Osteocyte (in vitro differentiated cells): ENCODE measurements around the gene PCBP2. TPM values are rescaled to one million over a fixed set of nuclear protein-coding genes. Genes with fewer than 3 reads are reported as not detected.

Source experiments
- DNase-seq: peaks from one replicate; pipeline ENCODE4 v3.0.0; 2021; ENCODE audit warnings: mixed read lengths; ENCODE audit not compliant: unreplicated experiment; ENCODE audit errors: extremely low spot score
- H3K27ac Mint-ChIP-seq: one replicate; pipeline ENCODE4 v1.8.0; 2021; ENCODE audit warnings: mild to moderate bottlenecking, mixed read lengths; ENCODE audit not compliant: unreplicated experiment
- H3K27me3 Mint-ChIP-seq: one replicate; pipeline ENCODE4 v1.8.0; 2021; ENCODE audit warnings: mixed read lengths; ENCODE audit not compliant: unreplicated experiment
- H3K36me3 Mint-ChIP-seq: one replicate; pipeline ENCODE4 v1.8.0; 2021; ENCODE audit warnings: mixed read lengths; ENCODE audit not compliant: unreplicated experiment
- H3K4me1 Mint-ChIP-seq: one replicate; pipeline ENCODE4 v1.8.0; 2021; ENCODE audit warnings: mixed read lengths; ENCODE audit not compliant: unreplicated experiment
- H3K4me3 Mint-ChIP-seq: one replicate; pipeline ENCODE4 v1.8.0; 2021; ENCODE audit warnings: mild to moderate bottlenecking, moderate library complexity, mixed read lengths; ENCODE audit not compliant: unreplicated experiment
- H3K9me3 Mint-ChIP-seq: one replicate; pipeline ENCODE4 v1.8.0; 2021; ENCODE audit warnings: mixed read lengths; ENCODE audit not compliant: unreplicated experiment
- CTCF ChIP-seq: fragments of 200-600 bp; sonication (generic); IDR thresholded peaks from 2 replicates; pipeline ENCODE4 v1.5.0; 2021; ENCODE audit warnings: antibody characterized with exemption, mild to moderate bottlenecking, moderate library complexity
- total RNA-seq: library from RNA; stranded (reverse); gene quantifications from 2 replicates; pipeline ENCODE4 v1.2.1, GENCODE V29; 2021

PCBP2 gene
- total RNA-seq, 1 donor from 2014 or later: 984 TPM

GRCh38 chr12:53523131-53523530, 71.2 kb downstream of the PCBP2 start:
- H3K27me3 Mint-ChIP-seq: no peaks in the 10 kb centered on the region

GRCh38 chr12:53524476-53524875, 72.6 kb downstream of the PCBP2 start:
- DNase-seq: no peak
- Mint-ChIP-seq H3K9me3 (no peaks in the 10 kb centered on the region), H3K4me3 (no peak overlapping the region), H3K36me3 (peaks cover 42% of the 10 kb centered on the region), H3K27ac (no peak overlapping the region), H3K27me3 (no peaks in the 10 kb centered on the region), H3K4me1 (no peaks in the 10 kb centered on the region)
- TF ChIP-seq CTCF: no peak

More at GRCh38 chr12:53523131-53523530, 71.2 kb downstream of the PCBP2 start:
- no peaks in the 10 kb centered on the region for H3K9me3 Mint-ChIP-seq
- peaks cover 44% of the 10 kb centered on the region for H3K36me3 Mint-ChIP-seq
- no peak for TF ChIP-seq CTCF
- DNase-seq: no peak
- H3K27ac Mint-ChIP-seq: no peak overlapping the region
- H3K4me1 Mint-ChIP-seq: no peaks in the 10 kb centered on the region
- no peak overlapping the region for H3K4me3 Mint-ChIP-seq

GRCh38 chr12:53530061-53530460, 78.2 kb downstream of the PCBP2 start:
- Mint-ChIP-seq H3K36me3 (peaks cover 35% of the 10 kb centered on the region), H3K27me3 (no peaks in the 10 kb centered on the region), H3K27ac (no peak overlapping the region), H3K9me3 (no peaks in the 10 kb centered on the region), H3K4me3 (no peak overlapping the region), H3K4me1 (no peaks in the 10 kb centered on the region)
- TF ChIP-seq CTCF: no peak
- no peak for DNase-seq

Other genes with a start within 250 kb of the PCBP2 start
- 0.83 TPM in 1 of 2 replicates, not detected in the other for gene ITGB7, start 244.9 kb upstream of the PCBP2 start, total RNA-seq
- 31.6 and 34.9 TPM in 2 replicates for gene RARG, start 219.9 kb upstream of the PCBP2 start, total RNA-seq
- gene ESPL1, start 183.8 kb upstream of the PCBP2 start, total RNA-seq: 7.6 and 8.6 TPM in 2 replicates
- 394 and 396 TPM in 2 replicates for gene PFDN5, start 156.6 kb upstream of the PCBP2 start, total RNA-seq
- 72.5 and 80.5 TPM in 2 replicates for gene MYG1, start 152.4 kb upstream of the PCBP2 start, total RNA-seq
- 66.3 and 72.8 TPM in 2 replicates for gene AAAS, start 130.5 kb upstream of the PCBP2 start, total RNA-seq
- gene SP7, start 115.7 kb upstream of the PCBP2 start, total RNA-seq: not detected in 2 replicates
- 77.0 and 83.3 TPM in 2 replicates for gene SP1, start 71.9 kb upstream of the PCBP2 start, total RNA-seq
- gene AMHR2, start 28.2 kb upstream of the PCBP2 start, total RNA-seq: not detected in 2 replicates
- gene PRR13, start 10.4 kb upstream of the PCBP2 start, total RNA-seq: 102 and 105 TPM in 2 replicates
- gene MAP3K12, start 47.4 kb downstream of the PCBP2 start, total RNA-seq: 47.7 and 51.8 TPM in 2 replicates
- 33.9 and 38.8 TPM in 2 replicates for gene TARBP2, start 49.2 kb downstream of the PCBP2 start, total RNA-seq
- not detected in 2 replicates for gene NPFF, start 55.4 kb downstream of the PCBP2 start, total RNA-seq
- 46.6 and 50.0 TPM in 2 replicates for gene ATF7, start 174.3 kb downstream of the PCBP2 start, total RNA-seq
- 294 TPM in 2 replicates for gene ATP5MC2, start 224.0 kb downstream of the PCBP2 start, total RNA-seq